ENCODE measurements around the gene INPP5D. TPM values are rescaled to one million over a fixed set of nuclear protein-coding genes. Genes with fewer than 3 reads are reported as not detected.

The INPP5D gene
- polyA plus RNA-seq, 3 donors = 30.6 to 90.2 (median 54.8) TPM

GRCh38 chr2:233183869-233184418 is 123.8 kb downstream of the INPP5D start:
- H3K36me3 ChIP-seq (replicated peaks in 1 of 2; ENCODE audit: control insufficient read depth in 1 of 2, insufficient read depth in 2 of 2, low read length in 2 of 2) = peaks cover 83 to 93% of the 10 kb centered on the region in 2 donors
- peak overlapping the region in 4 of 7 donors; percentile 13 to 85 (median 72) for H3K27ac Mint-ChIP-seq
- H2AFZ ChIP-seq (ENCODE audit: insufficient read depth, low read depth, low read length, poor library complexity, severe bottlenecking) = no peak overlapping the region
- peaks cover 0 to 3% (median 0%) of the 10 kb centered on the region in 7 donors for H3K9me3 Mint-ChIP-seq
- H3K9ac ChIP-seq (ENCODE audit: insufficient read depth, low read length, poor library complexity, severe bottlenecking) = no peak overlapping the region
- WGBS (ENCODE audit: insufficient coverage) = 83% methylated on average over 4 of the region's 9 CpGs
- peaks cover 56% of the 10 kb centered on the region for H4K20me1 ChIP-seq (ENCODE audit: insufficient read depth, low read length)
- intact Hi-C loops (cut with micrococcal nuclease) = no loop called here
- H3K9me3 ChIP-seq (replicated peaks in 1 of 2; ENCODE audit: control insufficient read depth in 1 of 2, insufficient read depth in 1 of 2, low read length in 2 of 2) = no peaks in the 10 kb centered on the region
- H3K36me3 Mint-ChIP-seq = peaks cover 93 to 96% of the 10 kb centered on the region in 2 donors
- H3K27ac ChIP-seq (ENCODE audit: low read depth in 1 of 2, low read length in 2 of 2) = peak overlapping the region; percentile 62 to 63
- no peaks in the 10 kb centered on the region for H3K27me3 ChIP-seq (ENCODE audit: control insufficient read depth in 2 of 2, insufficient read depth in 2 of 2, low read length in 2 of 2)
- peaks cover 61% of the 10 kb centered on the region for H3K4me1 Mint-ChIP-seq
- peaks cover 50 to 55% of the 10 kb centered on the region in 2 donors for H3K4me1 ChIP-seq (ENCODE audit: control insufficient read depth in 1 of 2, insufficient read depth in 2 of 2, low read length in 2 of 2)
- DNase-seq = no peak
- TF ChIP-seq CTCF (IDR thresholded peaks at IDR 0.05) = no peak
- no peak overlapping the region for H3K4me3 Mint-ChIP-seq
- no peak overlapping the region for H3K4me3 ChIP-seq (replicated peaks in 1 of 3; ENCODE audit: low read depth in 2 of 3, low read length in 3 of 3)
- H3K27me3 Mint-ChIP-seq (ENCODE audit: low read depth in 3 of 3) = peaks cover 0 to 3% (median 0%) of the 10 kb centered on the region in 3 donors
- H3K4me2 ChIP-seq (replicated peaks; ENCODE audit: extremely low read depth, low read length, poor library complexity, severe bottlenecking) = no peak overlapping the region
- H3K79me2 ChIP-seq (ENCODE audit: insufficient read depth, low read length) = peaks cover 12% of the 10 kb centered on the region

GRCh38 chr2:233184669-233185068 is 124.5 kb downstream of the INPP5D start:
- Histone ChIP-seq H3K9me3 (replicated peaks in 1 of 2; ENCODE audit: control insufficient read depth in 1 of 2, insufficient read depth in 1 of 2, low read length in 2 of 2) (no peaks in the 10 kb centered on the region), H3K27me3 (ENCODE audit: control insufficient read depth in 2 of 2, insufficient read depth in 2 of 2, low read length in 2 of 2) (no peaks in the 10 kb centered on the region), H3K4me3 (replicated peaks in 1 of 3; ENCODE audit: low read depth in 2 of 3, low read length in 3 of 3) (no peak overlapping the region), H3K27ac (ENCODE audit: low read depth in 1 of 2, low read length in 2 of 2) (peak overlapping the region; percentile 62 to 63), H3K79me2 (ENCODE audit: insufficient read depth, low read length) (peaks cover 12% of the 10 kb centered on the region), H3K4me1 (ENCODE audit: control insufficient read depth in 1 of 2, insufficient read depth in 2 of 2, low read length in 2 of 2) (peaks cover 45 to 55% of the 10 kb centered on the region in 2 donors), H2AFZ (ENCODE audit: insufficient read depth, low read depth, low read length, poor library complexity, severe bottlenecking) (no peak overlapping the region), H4K20me1 (ENCODE audit: insufficient read depth, low read length) (peaks cover 56% of the 10 kb centered on the region), H3K4me2 (replicated peaks; ENCODE audit: extremely low read depth, low read length, poor library complexity, severe bottlenecking) (no peak overlapping the region), H3K9ac (ENCODE audit: insufficient read depth, low read length, poor library complexity, severe bottlenecking) (no peak overlapping the region), H3K36me3 (replicated peaks in 1 of 2; ENCODE audit: control insufficient read depth in 1 of 2, insufficient read depth in 2 of 2, low read length in 2 of 2) (peaks cover 83 to 93% of the 10 kb centered on the region in 2 donors)
- intact Hi-C loops (cut with micrococcal nuclease) = loop anchor here (5.0 kb wide), 2 partner anchors 48 to 68 kb away; partner anchors contain the start of gene ATG16L1 (in 1 of the 2)
- H3K27ac Mint-ChIP-seq = peak overlapping the region; percentile 45 to 93 (median 79)
- H3K27me3 Mint-ChIP-seq (ENCODE audit: low read depth in 3 of 3) = peaks cover 0 to 3% (median 1%) of the 10 kb centered on the region in 3 donors
- H3K9me3 Mint-ChIP-seq = peaks cover 0 to 3% (median 0%) of the 10 kb centered on the region in 7 donors
- WGBS (ENCODE audit: insufficient coverage) = 86% methylated on average over 8 of the region's 8 CpGs
- no peak overlapping the region for H3K4me3 Mint-ChIP-seq
- peaks cover 93 to 96% of the 10 kb centered on the region in 2 donors for H3K36me3 Mint-ChIP-seq
- no peak for DNase-seq
- peaks cover 57% of the 10 kb centered on the region for H3K4me1 Mint-ChIP-seq
- no peak for TF ChIP-seq CTCF (IDR thresholded peaks at IDR 0.05)

Measured in CD14-positive monocyte (primary cell).